Measurements from ENCODE around the gene GATB. TPM values are rescaled to one million over a fixed set of nuclear protein-coding genes. Genes with fewer than 3 reads are reported as not detected.

Gene GATB
- total RNA-seq, 4 donors from 2014 or later: 19.6 to 28.9 (median 23.8) TPM

- TF ChIP-seq CTCF (IDR thresholded peaks at IDR 0.05) (no peak), POLR2A (IDR thresholded peaks at IDR 0.05) (no peak)
- no peak overlapping the region for H3K4me3 ChIP-seq
- H3K27me3 ChIP-seq: no peaks in the 10 kb centered on the region
- no peak overlapping the region for H3K27ac ChIP-seq
- H3K36me3 ChIP-seq: no peaks in the 10 kb centered on the region
- DNase-seq: no peak
- H3K4me1 ChIP-seq: no peaks in the 10 kb centered on the region
- H3K9me3 ChIP-seq: no peaks in the 10 kb centered on the region
These were observed 90.8 kb downstream of the GATB start for GRCh38 chr4:151669990-151670389.

- Histone ChIP-seq H3K27me3 (no peaks in the 10 kb centered on the region), H3K9me3 (no peaks in the 10 kb centered on the region), H3K4me3 (no peak overlapping the region), H3K4me1 (no peaks in the 10 kb centered on the region), H3K27ac (no peak overlapping the region), H3K36me3 (peaks cover 0 to 4% (median 0%) of the 10 kb centered on the region in 3 donors)
- DNase-seq: no peak
- TF ChIP-seq POLR2A (IDR thresholded peaks at IDR 0.05) (no peak), CTCF (IDR thresholded peaks at IDR 0.05) (no peak)
These were observed 92.0 kb downstream of the GATB start for GRCh38 chr4:151668689-151669402.

GRCh38 chr4:151667666-151668065, 93.1 kb downstream of the GATB start:
- H3K27ac ChIP-seq: no peak overlapping the region
- TF ChIP-seq CTCF (IDR thresholded peaks at IDR 0.05): no peak
- no peak for TF ChIP-seq POLR2A (IDR thresholded peaks at IDR 0.05)
- DNase-seq: no peak

GRCh38 chr4:151667048-151667447, 93.8 kb downstream of the GATB start:
- no peak for DNase-seq
- Histone ChIP-seq H3K4me1 (no peaks in the 10 kb centered on the region), H3K36me3 (peaks cover 0 to 4% (median 0%) of the 10 kb centered on the region in 3 donors), H3K27ac (no peak overlapping the region), H3K4me3 (no peak overlapping the region), H3K9me3 (no peaks in the 10 kb centered on the region), H3K27me3 (no peaks in the 10 kb centered on the region)
- TF ChIP-seq POLR2A (IDR thresholded peaks at IDR 0.05) (no peak), CTCF (IDR thresholded peaks at IDR 0.05) (no peak)

More at GRCh38 chr4:151667666-151668065, 93.1 kb downstream of the GATB start:
- H3K27me3 ChIP-seq: no peaks in the 10 kb centered on the region
- no peaks in the 10 kb centered on the region for H3K4me1 ChIP-seq
- H3K9me3 ChIP-seq: no peaks in the 10 kb centered on the region
- peaks cover 0 to 4% (median 0%) of the 10 kb centered on the region in 3 donors for H3K36me3 ChIP-seq
- no peak overlapping the region for H3K4me3 ChIP-seq

GRCh38 chr4:151666501-151666900, 94.3 kb downstream of the GATB start:
- H3K27ac ChIP-seq: no peak overlapping the region
- no peaks in the 10 kb centered on the region for H3K9me3 ChIP-seq
- TF ChIP-seq POLR2A (IDR thresholded peaks at IDR 0.05) (no peak), CTCF (IDR thresholded peaks at IDR 0.05) (no peak)
- no peaks in the 10 kb centered on the region for H3K4me1 ChIP-seq
- no peak for DNase-seq
- H3K4me3 ChIP-seq: no peak overlapping the region
- H3K27me3 ChIP-seq: no peaks in the 10 kb centered on the region
- H3K36me3 ChIP-seq: peaks cover 0 to 7% (median 0%) of the 10 kb centered on the region in 3 donors

All from Peyer's patch (tissue), 4 donors.